Measurements from ENCODE around the gene MFSD6.

The MFSD6 gene

DNA sequence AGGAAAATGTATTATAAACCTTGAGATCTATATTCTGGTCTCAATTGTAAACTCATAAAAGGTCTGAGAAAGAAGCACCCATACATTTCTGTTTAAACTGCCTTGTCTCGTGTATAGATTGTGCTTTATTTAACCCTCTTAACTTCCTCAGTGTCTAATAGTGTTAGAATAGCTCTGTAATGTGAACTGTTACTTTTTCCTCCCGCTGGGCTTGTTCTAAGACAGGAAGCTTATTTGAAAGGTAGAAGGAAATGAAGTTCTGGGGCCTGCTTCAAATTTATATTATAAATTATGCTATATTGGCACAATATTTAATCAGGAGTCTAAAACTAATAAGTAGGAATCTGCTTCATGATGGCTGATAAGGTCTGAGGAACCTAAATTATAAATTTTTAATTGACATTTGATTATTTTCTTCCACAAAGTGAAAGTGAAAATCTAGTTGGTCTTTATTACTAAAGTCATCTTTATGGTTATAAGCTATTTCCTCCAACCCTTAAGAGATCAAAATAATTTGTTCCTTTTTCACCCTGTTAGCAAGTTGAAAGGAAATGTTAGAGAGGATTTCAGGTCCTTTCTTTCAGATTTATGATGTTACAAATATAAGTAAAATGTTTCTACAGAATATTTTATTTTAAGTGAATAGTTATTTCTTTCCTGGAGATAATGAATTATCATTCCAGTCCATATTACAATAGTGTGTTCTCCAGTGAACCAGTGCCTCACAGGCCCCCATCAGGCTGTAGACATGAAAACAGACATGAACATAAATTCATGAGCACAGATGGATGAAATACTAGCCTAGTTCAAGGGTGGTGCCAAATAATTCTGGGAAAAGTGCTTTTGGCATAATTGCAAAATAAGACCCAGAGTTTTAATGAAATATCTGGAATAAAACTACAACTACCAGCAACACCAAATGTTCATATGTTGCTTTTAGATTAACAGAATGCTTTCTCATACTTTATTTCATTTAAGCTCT, 7.9 kb downstream of the MFSD6 start:
- no peak overlapping the region for H3K4me3 ChIP-seq (ENCODE audit: low read depth, low read length)
- POLR2A ChIA-PET = no interaction called here
- CTCF ChIA-PET = no interaction called here
- no peak for TF ChIP-seq CTCF (IDR thresholded peaks at IDR 0.05; ENCODE audit: insufficient read depth, low read length, missing control alignments)
- no peak for DNase-seq (ENCODE audit: low read depth, low spot score)

DNA sequence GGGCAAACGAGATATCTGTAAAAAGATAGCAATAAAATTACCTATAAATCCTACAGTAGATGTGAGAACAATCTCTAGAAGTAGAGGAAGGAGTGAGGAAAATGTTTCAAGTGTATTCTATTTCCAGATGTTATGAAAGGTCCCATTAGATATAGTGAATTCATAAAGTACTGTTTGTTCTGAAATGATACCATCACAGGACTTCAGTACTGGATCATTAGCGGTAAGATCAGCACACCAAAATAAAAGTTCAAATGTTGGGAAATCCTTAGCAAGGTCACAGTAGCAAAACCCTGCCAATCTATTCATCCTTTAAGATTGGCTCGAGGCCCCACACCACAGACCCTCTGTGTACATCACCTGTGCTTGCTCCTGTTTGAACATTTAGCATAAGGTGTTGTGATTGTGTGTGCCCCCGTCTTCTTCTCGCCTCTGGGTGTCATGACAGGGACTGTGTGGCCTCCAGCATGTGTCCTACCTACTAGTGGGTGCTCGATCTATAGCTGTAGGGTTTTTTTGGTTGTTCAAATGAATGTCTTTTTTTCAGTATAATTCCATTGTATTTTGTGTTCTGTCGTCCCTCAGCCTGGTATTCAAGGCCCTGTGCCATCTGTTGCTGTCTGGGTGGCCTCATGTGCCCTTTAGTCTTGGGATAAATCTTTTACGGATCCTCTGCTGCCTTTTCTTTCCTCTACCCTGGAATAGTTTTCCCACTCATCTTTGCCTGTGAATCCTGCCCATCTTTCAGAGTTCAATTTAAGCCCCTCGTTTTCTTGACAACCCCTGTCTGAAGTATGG, 9.1 kb downstream of the MFSD6 start:
- CTCF ChIA-PET = no interaction called here
- POLR2A ChIA-PET = no interaction called here
- no peak overlapping the region for H3K4me3 ChIP-seq (ENCODE audit: low read depth, low read length)
- DNase-seq (ENCODE audit: low read depth, low spot score) = no peak
- no peak for TF ChIP-seq CTCF (IDR thresholded peaks at IDR 0.05; ENCODE audit: insufficient read depth, low read length, missing control alignments)

DNA sequence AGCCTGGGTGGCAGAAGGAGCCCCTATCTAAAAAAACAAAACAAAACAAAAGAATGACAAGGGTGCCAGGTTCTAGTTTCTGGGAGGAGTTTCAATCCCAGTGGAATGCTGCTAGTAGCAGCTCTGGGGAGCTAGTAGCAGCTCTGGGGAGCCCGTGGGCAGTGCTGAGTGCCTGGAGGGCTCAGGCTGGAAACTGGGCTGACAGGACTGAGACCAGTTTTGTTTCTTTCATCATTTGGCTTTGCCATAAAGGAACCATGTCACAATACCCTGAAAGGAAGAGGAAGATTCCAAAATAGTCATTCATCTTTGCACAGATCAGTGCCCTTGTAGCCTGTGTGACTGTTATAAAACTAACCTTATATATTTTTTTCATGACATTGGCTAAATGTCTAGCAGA, 10.6 kb downstream of the MFSD6 start:
- H3K4me3 ChIP-seq (ENCODE audit: low read depth, low read length) = no peak overlapping the region
- ChIA-PET POLR2A (no interaction called here), CTCF (no interaction called here)
- DNase-seq (ENCODE audit: low read depth, low spot score) = no peak
- no peak for TF ChIP-seq CTCF (IDR thresholded peaks at IDR 0.05; ENCODE audit: insufficient read depth, low read length, missing control alignments)

DNA sequence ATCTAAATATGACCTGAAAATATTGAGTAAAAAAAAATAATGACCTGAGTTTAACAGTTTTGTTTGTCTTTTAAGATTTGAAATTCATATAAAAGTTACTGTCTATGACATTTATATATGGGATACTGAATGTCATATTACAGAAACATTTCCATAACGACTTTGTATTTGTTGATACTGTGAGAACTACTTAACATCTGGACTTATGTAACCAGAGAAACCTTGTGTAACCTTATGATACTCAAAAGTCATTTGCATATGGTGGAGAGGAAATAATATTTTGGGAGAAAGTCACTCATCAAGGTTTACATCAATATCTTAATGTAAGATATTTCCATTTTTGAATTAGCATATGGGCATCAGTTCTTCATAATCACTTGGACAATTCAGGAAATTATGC, 12.6 kb downstream of the MFSD6 start:
- no peak for DNase-seq (ENCODE audit: low read depth, low spot score)
- no peak for TF ChIP-seq CTCF (IDR thresholded peaks at IDR 0.05; ENCODE audit: insufficient read depth, low read length, missing control alignments)
- ChIA-PET POLR2A (no interaction called here), CTCF (no interaction called here)
- no peak overlapping the region for H3K4me3 ChIP-seq (ENCODE audit: low read depth, low read length)

DNA sequence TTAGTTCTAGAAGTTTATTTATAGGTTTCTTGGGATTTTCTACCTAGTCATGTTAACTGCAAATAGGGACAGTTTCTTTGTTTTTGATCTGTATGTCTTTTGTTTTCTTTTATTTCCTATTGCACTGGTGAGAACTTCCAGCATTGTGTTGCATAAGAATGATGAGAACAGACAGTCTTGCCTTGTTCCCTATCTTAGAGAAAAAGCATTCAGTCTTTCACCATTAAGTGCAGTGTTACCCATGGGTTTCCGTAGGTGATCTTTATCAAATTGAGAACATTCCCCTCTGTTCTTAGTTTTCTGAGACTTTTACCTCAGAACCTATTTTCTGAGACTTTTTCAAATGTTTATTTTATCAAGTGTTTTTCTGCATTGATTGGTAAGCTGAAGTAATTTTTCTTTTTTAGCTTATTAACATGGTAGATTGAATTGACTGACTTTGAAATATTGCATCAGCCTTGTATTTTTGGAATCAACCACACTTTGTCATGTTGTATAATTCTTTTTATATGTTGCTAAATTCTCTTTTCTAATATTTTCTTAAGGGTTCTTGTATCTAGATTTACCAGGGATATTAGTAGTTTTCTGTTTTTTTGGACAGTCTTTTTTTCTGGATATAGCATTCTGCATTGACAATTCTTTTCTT, 17.2 kb downstream of the MFSD6 start:
- ChIA-PET POLR2A (no interaction called here), CTCF (no interaction called here)
- no peak for TF ChIP-seq CTCF (IDR thresholded peaks at IDR 0.05; ENCODE audit: insufficient read depth, low read length, missing control alignments)
- no peak overlapping the region for H3K4me3 ChIP-seq (ENCODE audit: low read depth, low read length)
- no peak for DNase-seq (ENCODE audit: low read depth, low spot score)

Data from AG04449 (cell line).